RWPE2 (cell line): Measurements from ENCODE around the gene ASIC2.
"Not testable (repeated sequence)": the region's sequence is repeated elsewhere in the genome, so short reads cannot be mapped to it uniquely, and the experiment has no call there.

ENCODE experiments used
- ATAC-seq: fragments of 200-7000 bp; cut with Tn5 transposase; 3 replicates; pipeline ENCODE4 v1.9.1; 2021; ENCODE audit warnings: low read depth
- DNase-seq: peaks from one replicate; pipeline ENCODE4 v3.0.0-alpha.2; 2020; ENCODE audit warnings: low spot score
- H3K27ac ChIP-seq: fragments of 450-650 bp; 2 replicates; pipeline ENCODE4 v1.5.1; 2017; ENCODE audit warnings: mild to moderate bottlenecking; ENCODE audit not compliant: poor library complexity, severe bottlenecking
- H3K27me3 ChIP-seq: fragments of 250-450 bp; sonication (Bioruptor Pico); 2 replicates; pipeline ENCODE4 v1.5.1; 2021; ENCODE audit warnings: mild to moderate bottlenecking, moderate library complexity; ENCODE audit not compliant: insufficient read depth, poor library complexity, severe bottlenecking
- H3K36me3 ChIP-seq: fragments of 250-450 bp; sonication (Bioruptor Pico); 2 replicates; pipeline ENCODE4 v1.5.1; 2020; ENCODE audit warnings: low read depth, mild to moderate bottlenecking, moderate library complexity
- H3K4me1 ChIP-seq: fragments of 250-450 bp; sonication (Bioruptor Pico); 2 replicates; pipeline ENCODE4 v1.5.1; 2021; ENCODE audit warnings: mild to moderate bottlenecking, moderate library complexity; ENCODE audit not compliant: insufficient read depth, poor library complexity, severe bottlenecking
- H3K4me3 ChIP-seq: fragments of 250-450 bp; sonication (Bioruptor Pico); 2 replicates; pipeline ENCODE4 v1.5.1; 2021; ENCODE audit warnings: mild to moderate bottlenecking, moderate library complexity; ENCODE audit not compliant: severe bottlenecking
- H3K9me3 ChIP-seq: fragments of 250-450 bp; sonication (Bioruptor Pico); 2 replicates; pipeline ENCODE4 v1.5.1; 2021; ENCODE audit warnings: mild to moderate bottlenecking, moderate library complexity; ENCODE audit not compliant: severe bottlenecking
- CTCF ChIP-seq: fragments of 450-650 bp; IDR thresholded peaks from one replicate; pipeline ENCODE4 v1.5.1; 2017; ENCODE audit warnings: mild to moderate bottlenecking, moderate library complexity; ENCODE audit not compliant: poor library complexity, severe bottlenecking

ASIC2 gene

GRCh38 chr17:32985050-32985756 is 307.9 kb downstream of the ASIC2 start:
- no peak for TF ChIP-seq CTCF
- Histone ChIP-seq H3K27me3 (no peaks in the 10 kb centered on the region), H3K27ac (no peak overlapping the region), H3K4me3 (no peak overlapping the region), H3K4me1 (no peaks in the 10 kb centered on the region), H3K9me3 (peaks cover 4% of the 10 kb centered on the region), H3K36me3 (no peaks in the 10 kb centered on the region)
- DNase-seq (no peak), ATAC-seq (no peak)

GRCh38 chr17:32981611-32982010 is 311.5 kb downstream of the ASIC2 start:
- not testable (repeated sequence) for H3K36me3 ChIP-seq, ATAC-seq

GRCh38 chr17:32980230-32980629 is 312.9 kb downstream of the ASIC2 start:
- ATAC-seq: no peak
- H3K9me3 ChIP-seq: peaks cover 2% of the 10 kb centered on the region
- no peak for TF ChIP-seq CTCF

More at GRCh38 chr17:32981611-32982010, 311.5 kb downstream of the ASIC2 start:
- not testable (repeated sequence) for DNase-seq, H3K4me3 ChIP-seq, H3K27me3 ChIP-seq, H3K27ac ChIP-seq, H3K9me3 ChIP-seq, H3K4me1 ChIP-seq

GRCh38 chr17:32976605-32977004 is 316.5 kb downstream of the ASIC2 start:
- Histone ChIP-seq H3K9me3 (peaks cover 2% of the 10 kb centered on the region), H3K27me3 (no peaks in the 10 kb centered on the region), H3K27ac (no peak overlapping the region), H3K36me3 (no peaks in the 10 kb centered on the region), H3K4me3 (no peak overlapping the region), H3K4me1 (no peaks in the 10 kb centered on the region)
- ATAC-seq (no peak), DNase-seq (no peak)
- no peak for TF ChIP-seq CTCF

More at GRCh38 chr17:32980230-32980629, 312.9 kb downstream of the ASIC2 start:
- H3K27me3 ChIP-seq: no peaks in the 10 kb centered on the region
- H3K36me3 ChIP-seq: no peaks in the 10 kb centered on the region
- DNase-seq: no peak
- no peak overlapping the region for H3K4me3 ChIP-seq
- no peak overlapping the region for H3K27ac ChIP-seq
- H3K4me1 ChIP-seq: no peaks in the 10 kb centered on the region

GRCh38 chr17:32976131-32976530 is 317.0 kb downstream of the ASIC2 start:
- DNase-seq (no peak), ATAC-seq (no peak)
- Histone ChIP-seq H3K4me1 (no peaks in the 10 kb centered on the region), H3K9me3 (peaks cover 2% of the 10 kb centered on the region), H3K36me3 (no peaks in the 10 kb centered on the region), H3K27ac (no peak overlapping the region), H3K4me3 (no peak overlapping the region), H3K27me3 (no peaks in the 10 kb centered on the region)
- TF ChIP-seq CTCF: no peak
